H1 (cell line): Measurements from ENCODE around the gene C2orf78. TPM values are rescaled to one million over a fixed set of nuclear protein-coding genes. Genes with fewer than 3 reads are reported as not detected.

Experiments
- JUN ChIP-seq: IDR thresholded peaks from 2 replicates; pipeline ENCODE4 v1.6.1; 2011; ENCODE audit warnings: low read depth, mild to moderate bottlenecking, improper control_type of control experiment, low read length
- polyA plus RNA-seq, 7 experiments: library from polyadenylated mRNA; depleted of rRNA in 3 of 7; stranded (reverse) in 5 of 7; unstranded in 2 of 7; fragments of >200 nt in 5 of 7; fragments of 200-250 nt in 2 of 7; gene quantifications; 1 replicate in 5 of 7; 2 replicates in 1 of 7; 4 replicates in 1 of 7; pipeline versions ENCODE4 v1.2.1 to v1.2.3, GENCODE V29; 2011 to 2013; ENCODE audit warnings: missing spikeins in 2 of 7, mixed read lengths in 2 of 7
- total RNA-seq: library from RNA; stranded (reverse); fragmentation: NEBNext Ultra II Directional; extraction: Animal tissue kit (Norgen Biotek cat#: 25700); gene quantifications from 2 replicates; pipeline ENCODE4 v1.2.1, GENCODE V29; 2021

C2orf78 gene
- total and polyA plus RNA-seq, 2 of the 8 experiments (the other 6 are each of a cell fraction or from before 2014, with no cell fraction given): 0.39 to 0.89 TPM

DNA sequence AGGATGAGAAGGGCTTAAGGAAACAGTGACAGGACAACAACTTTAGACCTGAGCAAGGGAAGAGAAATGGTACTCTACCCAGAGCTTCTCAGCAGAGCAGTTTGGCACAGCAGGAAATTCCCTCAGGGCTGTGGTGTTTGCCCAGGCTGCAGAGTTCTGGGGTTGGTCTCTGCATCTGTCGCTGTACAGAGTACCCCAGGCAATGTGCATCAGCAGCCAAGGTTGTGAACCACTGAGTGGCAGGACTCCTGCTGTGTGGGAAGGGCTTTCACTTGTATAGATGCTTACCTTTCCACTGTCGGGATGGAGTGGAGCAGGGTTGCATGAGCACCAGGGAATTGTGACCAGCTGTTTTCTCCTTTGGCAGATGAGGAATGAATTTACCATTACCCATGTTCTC lies 66.0 kb downstream of the C2orf78 start (continued):
- TF ChIP-seq JUN: no peak
